Activated CD4-positive, CD25-positive, alpha-beta regulatory T cell (primary cell): Measurements from ENCODE around the gene EPS8L3.
"Not testable (repeated sequence)": the region's sequence is repeated elsewhere in the genome, so short reads cannot be mapped to it uniquely, and the experiment has no call there.

ENCODE experiments used
- DNase-seq, 4 experiments: peaks; one replicate each; lab custom pipeline; 2025; lab: John Stamatoyannopoulos, UW

Gene EPS8L3

GRCh38 chr1:109764561-109765482 is 1.1 kb upstream of the EPS8L3 start:
- DNase-seq: no peak

GRCh38 chr1:109762821-109763645 is 690 bp downstream of the EPS8L3 start:
- DNase-seq: no peak

GRCh38 chr1:109762039-109762585 is 1.6 kb downstream of the EPS8L3 start:
- no peak for DNase-seq

GRCh38 chr1:109761227-109762038 is 2.3 kb downstream of the EPS8L3 start:
- no peak for DNase-seq

- no peak for DNase-seq
Observed at GRCh38 chr1:109760581-109761226, 3.0 kb downstream of the EPS8L3 start.

GRCh38 chr1:109759513-109760334 is 4.0 kb downstream of the EPS8L3 start:
- no peak for DNase-seq

GRCh38 chr1:109757936-109758786 is 5.6 kb downstream of the EPS8L3 start:
- DNase-seq: no peak

GRCh38 chr1:109756848-109757521 is 6.7 kb downstream of the EPS8L3 start:
- no peak for DNase-seq

- not testable (repeated sequence) for DNase-seq
Observed at GRCh38 chr1:109756325-109756724, 7.4 kb downstream of the EPS8L3 start.

GRCh38 chr1:109754738-109755137 is 9.0 kb downstream of the EPS8L3 start:
- no peak for DNase-seq

GRCh38 chr1:109751531-109752260 is 12.0 kb downstream of the EPS8L3 start:
- no peak for DNase-seq

GRCh38 chr1:109750920-109751319 is 12.8 kb downstream of the EPS8L3 start:
- DNase-seq: no peak

GRCh38 chr1:109750241-109750882 is 13.4 kb downstream of the EPS8L3 start:
- DNase-seq: no peak

- DNase-seq: no peak
Observed at GRCh38 chr1:109749221-109749620, 14.5 kb downstream of the EPS8L3 start.

GRCh38 chr1:109748311-109748710 is 15.4 kb downstream of the EPS8L3 start:
- not testable (repeated sequence) for DNase-seq

- no peak for DNase-seq
Observed at GRCh38 chr1:109740615-109741373, 22.9 kb downstream of the EPS8L3 start, which contains the start of gene GSTM3. GSTM3 (minus strand) TSS chr1:109741038; CDS start chr1:109740287, 751 bp downstream.
